SK-N-MC (cell line): ENCODE results near the gene TGFBR3.

Experiments used
- EZH2 ChIP-seq: fragments of 200-600 bp; sonication (generic); IDR thresholded peaks from one replicate; pipeline ENCODE4 v1.6.1; 2017; ENCODE audit warnings: antibody characterized with exemption
- FOXP2 ChIP-seq: optimal IDR thresholded peaks from 2 replicates; pipeline ENCODE3; 2011; ENCODE audit warnings: mild to moderate bottlenecking, moderate library complexity; ENCODE audit not compliant: insufficient read depth; ENCODE audit errors: extremely low read length, control extremely low read depth
- POLR2AphosphoS5 ChIP-seq: IDR thresholded peaks from 2 replicates; pipeline ENCODE4 v1.6.1; 2012; ENCODE audit warnings: mild to moderate bottlenecking, low read depth, low read length, borderline replicate concordance

DNA sequence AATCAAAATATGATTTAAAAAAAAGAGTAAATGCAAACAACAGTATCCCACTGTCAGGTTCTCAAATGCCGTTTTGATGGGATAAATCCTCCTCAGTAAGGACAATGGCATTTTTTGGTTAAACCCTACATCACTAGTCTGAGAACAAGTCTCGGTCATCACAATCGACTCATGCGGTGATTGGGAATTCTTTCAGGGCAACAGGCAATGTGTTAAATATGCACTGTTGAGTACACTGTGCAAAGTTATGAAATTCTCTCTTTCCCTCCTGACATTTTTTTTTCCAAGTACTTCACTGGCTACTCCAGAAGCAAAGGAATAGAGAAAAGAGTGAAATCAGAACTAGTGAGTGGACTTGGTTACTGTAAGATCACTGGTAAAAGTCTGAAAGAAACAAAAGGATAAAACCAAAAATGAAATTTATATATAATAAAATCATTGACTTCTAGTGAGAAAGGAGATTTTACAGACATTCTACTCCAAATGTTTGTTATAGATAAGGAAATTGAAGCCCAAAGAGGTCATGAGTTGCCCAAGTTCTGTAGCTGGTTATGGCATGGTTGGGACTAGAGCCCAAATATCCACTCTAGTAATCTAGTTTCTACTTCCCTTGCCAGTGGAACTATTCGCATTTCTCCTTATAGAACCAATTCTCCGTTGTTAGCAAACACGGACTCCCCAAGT is 111.3 kb downstream of the TGFBR3 start:
- TF ChIP-seq POLR2AphosphoS5 (no peak), EZH2 (no peak), FOXP2 (no peak)
